Measurements from ENCODE around the gene DHX32.

Gene DHX32

GRCh38 chr10:125849448-125849847 is 31.6 kb downstream of the DHX32 start:
- no peak for DNase-seq (ENCODE audit: low read depth in 3 of 3)

GRCh38 chr10:125848857-125849256 is 32.2 kb downstream of the DHX32 start:
- no peak for DNase-seq (ENCODE audit: low read depth in 3 of 3)

- no peak for DNase-seq (ENCODE audit: low read depth in 3 of 3)
Measured at GRCh38 chr10:125848371-125848770, 32.7 kb downstream of the DHX32 start.

- DNase-seq (ENCODE audit: low read depth in 3 of 3): no peak
Measured at GRCh38 chr10:125846894-125847293, 34.2 kb downstream of the DHX32 start.

GRCh38 chr10:125845617-125846016 is 35.5 kb downstream of the DHX32 start:
- no peak for DNase-seq (ENCODE audit: low read depth in 3 of 3)

- no peak for DNase-seq (ENCODE audit: low read depth in 3 of 3)
Measured at GRCh38 chr10:125844751-125845221, 36.3 kb downstream of the DHX32 start.

GRCh38 chr10:125843603-125844329 is 37.3 kb downstream of the DHX32 start:
- DNase-seq (ENCODE audit: low read depth in 3 of 3): no peak

- no peak for DNase-seq (ENCODE audit: low read depth in 3 of 3)
Measured at GRCh38 chr10:125840955-125841354, 40.1 kb downstream of the DHX32 start.

GRCh38 chr10:125840406-125840805 is 40.7 kb downstream of the DHX32 start:
- DNase-seq (ENCODE audit: low read depth in 3 of 3): no peak

GRCh38 chr10:125838802-125839575 is 42.1 kb downstream of the DHX32 start:
- no peak for DNase-seq (ENCODE audit: low read depth in 3 of 3)

- DNase-seq (ENCODE audit: low read depth in 3 of 3): no peak
Measured at GRCh38 chr10:125836746-125837145, 44.3 kb downstream of the DHX32 start.

GRCh38 chr10:125828311-125828710 is 52.8 kb downstream of the DHX32 start:
- DNase-seq (ENCODE audit: low read depth in 3 of 3): no peak

- DNase-seq (ENCODE audit: low read depth in 3 of 3): no peak
Measured at GRCh38 chr10:125827133-125827532, 54.0 kb downstream of the DHX32 start.

- DNase-seq (ENCODE audit: low read depth in 3 of 3): no peak
Measured at GRCh38 chr10:125824736-125825135, 56.4 kb downstream of the DHX32 start.

- no peak for DNase-seq (ENCODE audit: low read depth in 3 of 3)
Measured at GRCh38 chr10:125823663-125824251, 57.3 kb downstream of the DHX32 start.

- DNase-seq (ENCODE audit: low read depth in 3 of 3): peak; percentile 73 to 87 (median 77)
Measured at GRCh38 chr10:125822878-125823662, 58.0 kb downstream of the DHX32 start, which contains the start of the genes BCCIP and UROS. TSS of gene BCCIP (plus strand) at chr10:125823546. CDS start at chr10:125823558, 12 bp downstream. TSS of gene UROS (minus strand) at chr10:125823258. CDS start at chr10:125816499, 6,759 bp downstream.

- DNase-seq (ENCODE audit: low read depth in 3 of 3): no peak
Measured at GRCh38 chr10:125820701-125821100, 60.4 kb downstream of the DHX32 start.

GRCh38 chr10:125817337-125817946 is 63.6 kb downstream of the DHX32 start:
- DNase-seq (ENCODE audit: low read depth in 3 of 3): no peak

- no peak for DNase-seq (ENCODE audit: low read depth in 3 of 3)
Measured at GRCh38 chr10:125816548-125816947, 64.5 kb downstream of the DHX32 start.

GRCh38 chr10:125815764-125816163 is 65.3 kb downstream of the DHX32 start:
- DNase-seq (ENCODE audit: low read depth in 3 of 3): no peak

- DNase-seq (ENCODE audit: low read depth in 3 of 3): no peak
Measured at GRCh38 chr10:125812128-125812750, 68.9 kb downstream of the DHX32 start.

Measured in stimulated activated CD4-positive, alpha-beta T cell treated with anti-CD3 and anti-CD28 coated beads, TNF-alpha, amount 100 ng/mL, for 48 hours (primary cell).